B cell (primary cell): ENCODE results near the gene RSPH4A. TPM values are rescaled to one million over a fixed set of nuclear protein-coding genes. Genes with fewer than 3 reads are reported as not detected.

ENCODE experiments used
- ATAC-seq: fragments of 200-7000 bp; cut with Tn5 transposase; one replicate; pipeline ENCODE4 v1.10.0; 2021; ENCODE audit warnings: low read depth, mild to moderate bottlenecking, moderate number of reproducible peaks, moderate library complexity
- CTCF ChIA-PET: fragments of 350-600 bp; sonication (Branson Sonifier 250); formaldehyde crosslinking; loops from one replicate; lab custom pipeline; 2021; ENCODE audit warnings: antibody characterized with exemption, inconsistent platforms; lab: Charles Lee
- POLR2A ChIA-PET: fragments of 350-600 bp; sonication (Branson Sonifier 250); formaldehyde crosslinking; loops from one replicate; lab custom pipeline; 2021; ENCODE audit warnings: antibody characterized with exemption; lab: Charles Lee
- DNase-seq: peaks from one replicate; pipeline ENCODE4 v3.0.0; 2013
- H2AFZ ChIP-seq: 2 replicates; pipeline ENCODE4 v1.6.1; 2012; ENCODE audit warnings: mild to moderate bottlenecking, low read depth, low read length; ENCODE audit not compliant: insufficient read depth, poor library complexity, severe bottlenecking
- H3K27ac ChIP-seq, 2 donors: 1 replicate in 1 of 2; 2 replicates in 1 of 2; pipeline ENCODE4 v1.5.1; 2012 to 2013; ENCODE audit warnings: low read length in 2 of 2, mild to moderate bottlenecking in 2 of 2, moderate library complexity in 1 of 2
- H3K27me3 ChIP-seq, 4 experiments: fragments of 200-600 bp in 1 of 4; sonication (generic) in 1 of 4; replicated peaks in 1 of 4; 1 replicate in 2 of 4; 2 replicates in 2 of 4; pipeline versions ENCODE4 v1.6.1 to v1.7.0; 2013 to 2016; ENCODE audit warnings: low read length in 3 of 4, mild to moderate bottlenecking in 2 of 4, mixed read lengths in 1 of 4, moderate library complexity in 1 of 4; ENCODE audit not compliant: insufficient read depth in 4 of 4, control insufficient read depth in 3 of 4; ENCODE audit errors: control extremely low read depth in 1 of 4
- H3K36me3 ChIP-seq, 2 experiments: replicated peaks in 1 of 2; 1 replicate in 1 of 2; 2 replicates in 1 of 2; pipeline versions ENCODE4 v1.6.1 to v1.7.1; 2013; ENCODE audit warnings: low read length in 1 of 2; ENCODE audit not compliant: insufficient read depth in 2 of 2, control insufficient read depth in 1 of 2; ENCODE audit errors: control extremely low read depth in 1 of 2, extremely low read depth in 1 of 2
- H3K4me1 ChIP-seq, 2 donors: fragments of 200-600 bp in 1 of 2; sonication (generic) in 1 of 2; 1 replicate in 1 of 2; 2 replicates in 1 of 2; pipeline versions ENCODE4 v1.5.1 to v1.6.1; 2013 to 2017; ENCODE audit warnings: low read length in 2 of 2; ENCODE audit not compliant: control insufficient read depth in 2 of 2, insufficient read depth in 2 of 2
- H3K4me2 ChIP-seq: replicated peaks from 2 replicates; pipeline ENCODE3; 2012; ENCODE audit warnings: mild to moderate bottlenecking, low read depth, low read length; ENCODE audit not compliant: poor library complexity, severe bottlenecking
- H3K4me3 ChIP-seq, 5 experiments: fragments of 200-600 bp in 1 of 5; sonication (generic) in 1 of 5; 1 replicate in 3 of 5; 2 replicates in 2 of 5; pipeline versions ENCODE4 v1.5.1 to v1.7.0; 2011 to 2016; ENCODE audit warnings: low read length in 4 of 5, mild to moderate bottlenecking in 4 of 5, low read depth in 2 of 5, control low read depth in 1 of 5, moderate library complexity in 1 of 5; ENCODE audit not compliant: insufficient read depth in 1 of 5; ENCODE audit errors: control extremely low read depth in 1 of 5, extremely low read depth in 1 of 5
- H3K79me2 ChIP-seq: fragments of 200-600 bp; sonication (generic); one replicate; pipeline ENCODE4 v1.6.0; 2016; ENCODE audit warnings: low read length; ENCODE audit not compliant: control insufficient read depth, insufficient read depth
- H3K9ac ChIP-seq: fragments of 200-600 bp; sonication (generic); 2 replicates; pipeline ENCODE4 v1.6.1; 2017; ENCODE audit warnings: mild to moderate bottlenecking, low read length, moderate library complexity
- H3K9me3 ChIP-seq, 3 donors: one replicate each; pipeline versions ENCODE4 v1.6.1 to v1.7.1; 2013; ENCODE audit warnings: low read length in 2 of 3; ENCODE audit not compliant: control insufficient read depth in 2 of 3, insufficient read depth in 1 of 3; ENCODE audit errors: control extremely low read depth in 1 of 3
- H4K20me1 ChIP-seq: 2 replicates; pipeline ENCODE4 v1.6.0; 2012; ENCODE audit warnings: mild to moderate bottlenecking, low read length; ENCODE audit not compliant: insufficient read depth, control insufficient read depth, poor library complexity, severe bottlenecking
- H3K27ac Mint-ChIP-seq: one replicate; pipeline ENCODE4 v1.8.0; 2021; ENCODE audit warnings: mixed read lengths
- H3K27me3 Mint-ChIP-seq: one replicate; pipeline ENCODE4 v1.8.0; 2021; ENCODE audit warnings: mixed read lengths
- H3K4me1 Mint-ChIP-seq: one replicate; pipeline ENCODE4 v1.8.0; 2021; ENCODE audit warnings: mixed read lengths
- H3K4me3 Mint-ChIP-seq: one replicate; pipeline ENCODE4 v1.8.0; 2021; ENCODE audit warnings: mixed read lengths
- H3K9me3 Mint-ChIP-seq: one replicate; pipeline ENCODE4 v1.8.0; 2022; ENCODE audit warnings: mixed read lengths; ENCODE audit not compliant: insufficient read depth
- CTCF ChIP-seq: fragments of 200-600 bp; IDR thresholded peaks from one replicate; pipeline ENCODE4 v1.8.0; 2022; ENCODE audit warnings: antibody characterized with exemption, mild to moderate bottlenecking
- EZH2 ChIP-seq: IDR thresholded peaks from 2 replicates; pipeline ENCODE4 v1.6.1; 2012; ENCODE audit warnings: borderline replicate concordance, low read depth, mild to moderate bottlenecking, moderate library complexity, low read length; ENCODE audit not compliant: insufficient read depth, poor library complexity, severe bottlenecking
- WGBS: methylation state at CpG from one replicate; pipeline ENCODE4 v1.1.5; 2013; ENCODE audit warnings: missing lambda C conversion rate; ENCODE audit not compliant: insufficient coverage; 5-methylcytosine and 5-hydroxymethylcytosine counted together
- intact Hi-C: fragments of 100-400 bp; cut with micrococcal nuclease; formaldehyde crosslinking; loops from one replicate; pipeline ENCODE4 v1.10.0; 2022
- polyA plus RNA-seq: library from polyadenylated mRNA; depleted of rRNA; stranded (reverse); fragments of >200 nt; gene quantifications from 2 replicates; pipeline ENCODE4 v1.2.3, GENCODE V29; 2012
- total RNA-seq, 2 donors: library from RNA; stranded (reverse); fragments of 120-200 nt in 1 of 2; gene quantifications; 1 replicate in 1 of 2; 2 replicates in 1 of 2; pipeline versions ENCODE4 v1.2.3 to v1.2.4, GENCODE V29; 2013 to 2022

The RSPH4A gene
- total and polyA plus RNA-seq, 2 donors (not counting 1 experiment from before 2014, with no cell fraction given): 0.25 to 0.69 TPM

DNA sequence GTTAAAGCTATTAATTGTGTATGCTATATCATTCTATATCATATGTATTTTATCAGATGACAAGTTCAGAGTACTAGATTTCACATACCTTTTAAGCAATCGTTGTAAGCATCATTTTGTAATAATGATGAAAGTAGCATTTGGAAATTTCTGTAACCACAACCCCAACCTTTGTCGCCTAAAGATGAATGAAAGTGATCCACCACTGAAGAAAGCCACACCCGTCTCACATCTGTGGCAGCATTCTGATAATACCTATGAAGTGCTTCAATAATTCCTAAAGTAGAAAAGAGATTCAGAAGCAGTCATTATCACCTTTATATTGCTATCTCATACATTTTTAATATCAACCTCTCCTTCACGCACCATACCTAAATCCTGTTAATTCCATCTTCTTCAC is 35.6 kb downstream of the RSPH4A start:
- H3K36me3 ChIP-seq: peaks cover 5 to 31% of the 10 kb centered on the region in 2 experiments
- intact Hi-C loops: no loop called here

GRCh38 chr6:116661594-116661993 is 45.3 kb downstream of the RSPH4A start:
- ChIA-PET CTCF (interaction anchor here (2.4 kb wide), 1 partner anchor 17 kb away, joined by 7 read pairs; no protein-coding TSS in a partner anchor), POLR2A (no interaction called here)
- DNase-seq: no peak
- H3K36me3 ChIP-seq: peaks cover 7 to 9% of the 10 kb centered on the region in 2 experiments
- H3K4me2 ChIP-seq: no peak overlapping the region
- no peaks in the 10 kb centered on the region for H3K9me3 ChIP-seq
- no peaks in the 10 kb centered on the region for H3K27me3 Mint-ChIP-seq
- H3K4me1 ChIP-seq: peaks cover 7 to 16% of the 10 kb centered on the region in 2 donors
- no peak overlapping the region for H2AFZ ChIP-seq
- H3K4me1 Mint-ChIP-seq: peaks cover 34% of the 10 kb centered on the region
- no peaks in the 10 kb centered on the region for H3K9me3 Mint-ChIP-seq
- ATAC-seq: no peak
- no peak overlapping the region for H3K27ac Mint-ChIP-seq
- H3K4me3 ChIP-seq: no peak overlapping the region
- H3K9ac ChIP-seq: no peak overlapping the region
- H3K27me3 ChIP-seq: no peaks in the 10 kb centered on the region
- TF ChIP-seq CTCF: no peak
- TF ChIP-seq EZH2: no peak
- peaks cover 58% of the 10 kb centered on the region for H3K79me2 ChIP-seq
- intact Hi-C loops: loop anchor here (10.0 kb wide), 1 partner anchor 647 kb away; no protein-coding TSS in a partner anchor
- no peaks in the 10 kb centered on the region for H4K20me1 ChIP-seq
- no peak overlapping the region for H3K27ac ChIP-seq
- H3K4me3 Mint-ChIP-seq: no peak overlapping the region

More for the DNA sequence above, 35.6 kb downstream of the RSPH4A start:
- DNase-seq: no peak
- Histone ChIP-seq H3K27me3 (no peaks in the 10 kb centered on the region), H3K9ac (no peak overlapping the region), H3K4me2 (no peak overlapping the region), H3K4me1 (no peaks in the 10 kb centered on the region), H3K4me3 (no peak overlapping the region), H3K27ac (no peak overlapping the region), H3K9me3 (no peaks in the 10 kb centered on the region), H2AFZ (no peak overlapping the region), H3K79me2 (no peaks in the 10 kb centered on the region), H4K20me1 (no peaks in the 10 kb centered on the region)
- ChIA-PET CTCF (interaction anchor here (1.8 kb wide), 1 partner anchor 91 kb away, joined by 4 read pairs; no protein-coding TSS in a partner anchor), POLR2A (no interaction called here)
- H3K27me3 Mint-ChIP-seq: no peaks in the 10 kb centered on the region
- WGBS: no CpG with 5 or more reads among the region's 4 CpGs
- no peaks in the 10 kb centered on the region for H3K9me3 Mint-ChIP-seq
- no peak overlapping the region for H3K27ac Mint-ChIP-seq
- ATAC-seq: no peak
- no peak overlapping the region for H3K4me3 Mint-ChIP-seq
- no peaks in the 10 kb centered on the region for H3K4me1 Mint-ChIP-seq
- no peak for TF ChIP-seq EZH2
